HG03064 (cell line): ENCODE data around the gene RHNO1.
A peak's percentile ranks its signal among the peaks of the same experiment; 100 is the strongest.

Source experiments
- ATAC-seq: cut with Tn5 transposase; IDR thresholded peaks from one replicate; pipeline ENCODE4 v1.9.1; 2021; ENCODE audit warnings: low read depth; ENCODE audit not compliant: unreplicated experiment

The RHNO1 gene, protein sequence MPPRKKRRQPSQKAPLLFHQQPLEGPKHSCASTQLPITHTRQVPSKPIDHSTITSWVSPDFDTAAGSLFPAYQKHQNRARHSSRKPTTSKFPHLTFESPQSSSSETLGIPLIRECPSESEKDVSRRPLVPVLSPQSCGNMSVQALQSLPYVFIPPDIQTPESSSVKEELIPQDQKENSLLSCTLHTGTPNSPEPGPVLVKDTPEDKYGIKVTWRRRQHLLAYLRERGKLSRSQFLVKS

DNA sequence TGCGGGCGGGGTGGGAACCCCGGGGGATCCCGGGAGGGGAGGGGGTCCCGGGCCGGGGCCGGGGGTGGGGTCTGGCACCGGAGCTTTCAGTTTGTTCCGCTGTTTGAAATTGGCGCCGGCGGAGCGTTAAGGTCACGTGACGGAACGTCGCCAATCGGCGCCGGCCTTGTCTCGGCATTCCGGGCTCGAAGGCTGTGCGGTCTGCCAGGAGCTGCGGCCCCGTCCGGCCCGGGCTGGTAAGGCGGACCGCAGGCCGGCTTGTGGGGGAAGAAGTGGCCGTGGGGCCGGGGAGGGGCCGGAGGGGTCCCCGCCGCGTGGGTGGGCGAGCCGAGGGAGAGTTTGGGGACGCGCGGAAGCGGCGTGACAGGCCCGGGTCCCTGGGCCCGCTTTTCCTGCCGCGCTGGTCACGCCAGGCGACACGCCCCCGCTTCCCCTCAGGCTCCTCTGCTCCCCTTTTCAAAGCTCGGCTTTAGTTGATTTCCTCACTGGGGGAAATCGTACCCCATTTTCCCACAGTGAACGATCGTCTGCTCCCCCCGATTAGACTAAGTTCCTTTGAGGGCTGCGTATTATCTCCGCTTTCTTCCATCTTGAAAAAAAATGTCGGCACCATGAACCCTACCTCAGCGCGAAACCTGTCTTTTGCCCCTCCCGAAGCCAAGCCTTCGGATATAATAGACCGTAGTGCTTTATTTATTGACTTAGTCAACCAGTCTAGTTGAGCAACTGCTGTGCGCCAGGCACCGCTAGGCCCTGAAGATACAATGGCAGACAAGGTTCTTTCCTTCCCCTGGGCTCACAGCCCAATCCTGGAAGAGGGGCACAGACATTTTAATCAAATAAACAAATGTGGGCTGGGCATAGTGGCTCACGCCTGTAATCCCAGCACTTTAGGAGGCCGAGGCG lies at the start of gene RHNO1, which contains the start of gene FOXM1:
RHNO1 (plus strand) TSS at position 177 of the 906 bp plus-strand sequence. CDS start 8,144 bp downstream, outside the sequence.
FOXM1 (minus strand) TSS at position 128 of the 906 bp plus-strand sequence. CDS start 2,696 bp downstream, outside the sequence.
- peak; percentile 57 for ATAC-seq

DNA sequence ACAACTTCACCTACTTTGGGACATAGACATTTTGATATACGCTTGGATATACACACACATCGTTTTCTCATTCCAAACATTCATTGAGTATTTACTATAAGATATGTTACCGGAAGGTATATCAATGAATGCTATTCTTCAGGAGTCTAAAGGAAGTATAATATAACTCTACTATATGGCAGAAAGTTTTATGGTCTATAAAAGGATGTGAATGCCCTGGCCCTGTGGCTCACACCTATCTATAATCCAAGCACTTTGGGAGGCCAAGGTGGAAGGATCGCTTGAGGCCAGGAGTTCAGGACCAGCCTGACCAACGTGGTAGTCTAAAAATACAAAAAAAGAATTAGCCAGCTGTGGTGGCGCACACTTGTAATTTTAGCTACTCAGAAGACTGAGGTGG lies 47.7 kb upstream of the RHNO1 start:
- no peak for ATAC-seq

- no peak for ATAC-seq
These were observed 44.4 kb upstream of the RHNO1 start for GRCh38 chr12:2832550-2833127.

GRCh38 chr12:2833327-2833726 lies 43.7 kb upstream of the RHNO1 start:
- ATAC-seq: no peak

DNA sequence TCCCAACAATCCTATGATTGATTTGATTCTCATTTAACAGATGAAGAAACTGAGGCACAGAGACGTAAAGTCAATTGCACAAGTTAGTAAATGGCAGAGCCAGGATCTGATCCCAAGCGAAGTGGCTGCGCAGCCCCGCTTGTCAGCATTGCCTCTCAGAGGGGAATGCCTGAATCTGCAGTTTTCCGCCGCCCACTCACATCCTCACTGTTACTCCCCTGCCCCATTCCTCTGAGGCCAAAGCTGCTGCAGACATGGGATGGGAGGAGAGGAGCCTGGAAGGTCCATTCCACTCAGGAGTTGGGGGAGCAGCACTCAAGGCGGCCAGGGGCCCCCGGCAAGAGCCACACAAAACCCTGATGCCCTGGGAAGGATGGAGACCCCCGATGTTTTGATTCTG lies 43.2 kb upstream of the RHNO1 start:
- no peak for ATAC-seq

DNA sequence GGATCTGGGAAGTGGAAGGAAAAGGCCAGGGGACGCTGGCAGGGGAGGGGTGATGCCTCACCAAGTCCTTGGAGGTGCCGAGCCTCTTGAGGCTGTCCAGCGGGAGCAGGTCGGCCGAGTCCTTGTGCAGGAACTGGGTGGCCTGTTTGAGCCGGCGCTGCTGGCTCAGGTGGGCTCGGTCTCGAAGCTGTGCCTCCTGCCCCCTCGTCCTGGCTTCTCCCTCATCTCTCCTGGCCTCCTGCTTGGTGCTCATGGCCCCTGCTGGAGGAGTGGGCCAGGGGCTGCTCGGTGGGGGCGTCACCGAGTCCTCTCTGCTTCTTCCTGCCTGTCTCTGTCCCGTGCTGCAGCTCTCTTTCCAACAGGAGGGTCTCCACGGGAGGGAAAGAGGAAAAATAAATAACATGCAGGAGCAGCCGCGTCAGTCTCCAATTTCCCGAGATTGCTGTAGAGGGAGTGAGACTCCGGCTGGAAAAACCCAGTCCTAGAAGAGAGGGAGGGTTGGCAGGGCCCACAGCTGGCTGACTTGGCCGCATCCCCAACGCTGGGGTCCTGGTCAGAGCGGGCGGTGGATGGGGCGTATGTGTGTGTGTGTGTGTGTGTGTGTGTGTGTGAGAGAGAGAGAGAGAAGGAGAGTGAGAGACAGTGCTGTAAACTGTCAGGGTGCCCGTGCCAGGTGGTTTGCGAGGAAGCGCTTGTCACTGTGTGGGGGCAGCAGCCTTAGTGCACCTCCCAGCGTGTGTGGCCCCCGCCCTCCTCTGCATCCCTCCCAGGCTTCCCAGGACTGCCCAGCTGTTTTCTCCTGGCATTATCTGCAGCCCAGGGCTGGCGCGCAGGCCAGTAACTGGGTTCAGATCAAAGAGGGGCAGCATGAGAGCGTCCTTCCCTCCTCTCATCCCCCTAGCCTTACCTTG lies 42.2 kb upstream of the RHNO1 start, which contains the start of gene NRIP2:
NRIP2 (minus strand) TSS at position 455 of the 911 bp plus-strand sequence; CDS start at position 403, 52 bp downstream.
- ATAC-seq: no peak

- no peak for ATAC-seq
These were observed 41.2 kb upstream of the RHNO1 start for GRCh38 chr12:2835691-2836403.

- no peak for ATAC-seq
These were observed 40.4 kb upstream of the RHNO1 start for GRCh38 chr12:2836574-2836973.

DNA sequence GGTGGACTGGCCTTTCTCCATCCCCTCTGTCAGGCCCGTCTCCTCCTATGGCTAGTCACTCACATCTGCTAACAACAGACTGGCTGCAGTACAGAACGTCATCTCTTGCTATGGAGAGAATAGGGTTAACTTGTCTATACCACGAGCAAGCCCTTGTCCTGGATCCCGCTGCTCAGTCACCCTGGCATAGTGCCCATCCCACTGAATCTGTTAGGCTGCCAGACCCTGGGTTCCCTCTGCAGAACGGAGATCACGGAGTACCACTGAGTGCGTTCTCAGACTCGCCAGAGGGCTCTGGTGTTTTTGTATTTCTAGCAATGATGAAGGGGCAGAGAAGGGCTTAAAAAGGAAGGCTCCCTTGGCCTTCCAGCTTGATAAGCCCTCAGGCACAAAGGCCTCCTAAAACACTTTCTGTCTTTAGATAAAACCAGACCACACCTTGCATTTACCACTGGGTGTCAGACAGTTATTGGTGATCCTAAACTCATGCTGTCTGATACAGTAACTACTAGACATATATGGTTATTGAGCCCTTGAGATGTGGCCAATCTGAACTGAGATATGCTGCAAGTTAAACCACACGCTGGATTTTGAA lies 35.9 kb upstream of the RHNO1 start:
- no peak for ATAC-seq

GRCh38 chr12:2842948-2843347 lies 34.1 kb upstream of the RHNO1 start:
- ATAC-seq: no peak

- ATAC-seq: no peak
These were observed 32.2 kb upstream of the RHNO1 start for GRCh38 chr12:2844786-2845185.

GRCh38 chr12:2845280-2845679 lies 31.7 kb upstream of the RHNO1 start:
- ATAC-seq: no peak

GRCh38 chr12:2851931-2852330 lies 25.1 kb upstream of the RHNO1 start:
- no peak for ATAC-seq

- ATAC-seq: no peak
These were observed 23.4 kb upstream of the RHNO1 start for GRCh38 chr12:2853626-2854025.

- no peak for ATAC-seq
These were observed 22.2 kb upstream of the RHNO1 start for GRCh38 chr12:2854669-2855453.

- no peak for ATAC-seq
These were observed 21.5 kb upstream of the RHNO1 start for GRCh38 chr12:2855546-2855945.

DNA sequence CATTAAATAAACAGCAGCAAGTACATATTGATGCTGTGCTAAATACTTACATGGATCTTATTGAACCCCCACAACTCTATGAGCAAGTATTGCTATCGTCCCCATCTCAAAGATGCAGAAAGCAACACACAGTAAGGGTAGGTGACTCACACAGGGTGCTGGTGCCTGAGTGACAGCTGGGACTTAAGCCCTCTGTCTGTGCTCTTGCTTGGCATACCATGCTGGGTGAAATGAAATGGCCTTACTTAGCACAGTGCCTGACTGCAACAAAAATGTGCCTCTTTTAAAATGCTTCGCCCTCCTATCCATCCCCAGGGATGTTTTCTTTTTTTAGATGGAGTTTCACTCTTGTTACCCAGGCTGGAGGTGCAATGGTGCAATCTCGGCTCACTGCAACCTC lies 21.0 kb upstream of the RHNO1 start:
- ATAC-seq: no peak

- no peak for ATAC-seq
These were observed 20.0 kb upstream of the RHNO1 start, which contains the start of gene TEX52 for GRCh38 chr12:2857021-2857431. TEX52 (minus strand) TSS chr12:2857039; CDS start chr12:2857026, 13 bp downstream.
